GM23338 (cell line): ENCODE data around the gene MBNL1. TPM values are rescaled to one million over a fixed set of nuclear protein-coding genes. Genes with fewer than 3 reads are reported as not detected.

Experiments
- ATAC-seq: fragments of 200-7000 bp; cut with Tn5 transposase; 3 replicates; pipeline ENCODE4 v1.9.1; 2020
- DNase-seq: peaks from one replicate; pipeline ENCODE4 v3.0.0-alpha.2; 2015; ENCODE audit warnings: low spot score
- H2AFZ ChIP-seq: fragments of 200-600 bp; sonication (generic); 2 replicates; pipeline ENCODE4 v1.8.0; 2016; ENCODE audit warnings: antibody characterized with exemption, mild to moderate bottlenecking, moderate library complexity
- H3F3A ChIP-seq: fragments of 200-600 bp; sonication (generic); replicated peaks from 2 replicates; pipeline ENCODE4 v1.8.0; 2017; ENCODE audit warnings: antibody characterized with exemption, mixed run types, low read depth
- H3K27ac ChIP-seq: fragments of 200-600 bp; sonication (generic); 2 replicates; pipeline ENCODE4 v1.6.1; 2016; ENCODE audit warnings: low read depth
- H3K27me3 ChIP-seq: fragments of 200-600 bp; sonication (generic); 2 replicates; pipeline ENCODE4 v1.8.0; 2016; ENCODE audit warnings: mild to moderate bottlenecking, mixed run types, moderate library complexity; ENCODE audit not compliant: insufficient read depth
- H3K36me3 ChIP-seq: fragments of 200-600 bp; sonication (generic); 2 replicates; pipeline ENCODE4 v1.8.0; 2016; ENCODE audit warnings: mild to moderate bottlenecking; ENCODE audit not compliant: insufficient read depth
- H3K4me1 ChIP-seq: fragments of 200-600 bp; sonication (generic); 2 replicates; pipeline ENCODE4 v1.8.0; 2016; ENCODE audit warnings: mild to moderate bottlenecking, moderate library complexity; ENCODE audit not compliant: insufficient read depth
- H3K4me2 ChIP-seq: fragments of 200-600 bp; sonication (generic); 2 replicates; pipeline ENCODE4 v1.7.1; 2017; ENCODE audit warnings: mixed run types
- H3K4me3 ChIP-seq: fragments of 200-600 bp; sonication (generic); 2 replicates; pipeline ENCODE4 v1.6.1; 2016; ENCODE audit warnings: mixed run types
- H3K79me2 ChIP-seq: fragments of 200-600 bp; sonication (generic); replicated peaks from 2 replicates; pipeline ENCODE4 v1.8.0; 2017; ENCODE audit warnings: mild to moderate bottlenecking; ENCODE audit not compliant: insufficient read depth
- H3K9me2 ChIP-seq: fragments of 200-600 bp; sonication (generic); 2 replicates; pipeline ENCODE4 v1.8.0; 2017; ENCODE audit not compliant: insufficient read depth
- H4K20me1 ChIP-seq: fragments of 200-600 bp; sonication (generic); replicated peaks from 2 replicates; pipeline ENCODE4 v1.8.0; 2017; ENCODE audit warnings: mild to moderate bottlenecking; ENCODE audit not compliant: insufficient read depth
- H3K27ac Mint-ChIP-seq: 2 replicates; pipeline ENCODE4 v1.8.0; 2020; ENCODE audit warnings: inconsistent platforms, mild to moderate bottlenecking, moderate library complexity, mixed read lengths
- H3K27me3 Mint-ChIP-seq: 3 replicates; pipeline ENCODE4 v1.8.0; 2022; ENCODE audit warnings: low read depth, mild to moderate bottlenecking, moderate library complexity, mixed read lengths, inconsistent platforms; ENCODE audit not compliant: insufficient read depth, poor library complexity
- H3K36me3 Mint-ChIP-seq: 3 replicates; pipeline ENCODE4 v1.8.0; 2021; ENCODE audit warnings: low read depth, mild to moderate bottlenecking, inconsistent platforms, moderate library complexity, mixed read lengths
- H3K4me1 Mint-ChIP-seq: 3 replicates; pipeline ENCODE4 v1.8.0; 2020; ENCODE audit warnings: mild to moderate bottlenecking, inconsistent platforms, mixed read lengths
- H3K4me3 Mint-ChIP-seq: 3 replicates; pipeline ENCODE4 v1.8.0; 2021; ENCODE audit warnings: moderate library complexity, mild to moderate bottlenecking, inconsistent platforms, mixed read lengths
- H3K9me3 Mint-ChIP-seq: 3 replicates; pipeline ENCODE4 v1.8.0; 2020; ENCODE audit warnings: moderate library complexity, mild to moderate bottlenecking, inconsistent platforms, mixed read lengths
- CREB1 ChIP-seq: fragments of 250-450 bp; sonication (Bioruptor Pico); IDR thresholded peaks from 2 replicates; pipeline ENCODE4 v1.5.0; 2020; ENCODE audit warnings: low read depth, mild to moderate bottlenecking, moderate library complexity
- POLR2AphosphoS5 ChIP-seq: IDR thresholded peaks from 2 replicates; pipeline ENCODE4 v1.6.1; 2016; ENCODE audit warnings: antibody characterized with exemption, low read depth
- ZNF114 ChIP-seq: fragments of 250-450 bp; sonication (Bioruptor Pico); IDR thresholded peaks from 2 replicates; pipeline ENCODE4 v1.5.0; 2020; ENCODE audit warnings: mild to moderate bottlenecking, moderate library complexity
- long read RNA-seq: library from polyadenylated mRNA; unstranded; transcript quantifications from one replicate; pipeline ENCODE4 v2.0.0, GENCODE V29; 2020; ENCODE audit not compliant: unreplicated experiment
- polyA plus RNA-seq: library from polyadenylated mRNA; unstranded; fragments of >200 nt; fragmentation: Nextera tagmentation; extraction: Ambion mirVana; gene quantifications from 2 replicates; pipeline ENCODE4 v1.2.1, GENCODE V29; 2016
- total RNA-seq: library from RNA; depleted of rRNA; stranded (reverse); fragments of >200 nt; shearing (Covaris generic); gene quantifications from 2 replicates; pipeline ENCODE4 v1.2.3, GENCODE V29; 2014; rRNA removed
- TF ChIP-seq, protein P1 (sequence below): fragments of 250-450 bp; sonication (Bioruptor Pico); IDR thresholded peaks from 2 replicates; pipeline ENCODE4 v1.5.0; 2020; ENCODE audit warnings: mild to moderate bottlenecking, moderate library complexity

Gene MBNL1, protein sequence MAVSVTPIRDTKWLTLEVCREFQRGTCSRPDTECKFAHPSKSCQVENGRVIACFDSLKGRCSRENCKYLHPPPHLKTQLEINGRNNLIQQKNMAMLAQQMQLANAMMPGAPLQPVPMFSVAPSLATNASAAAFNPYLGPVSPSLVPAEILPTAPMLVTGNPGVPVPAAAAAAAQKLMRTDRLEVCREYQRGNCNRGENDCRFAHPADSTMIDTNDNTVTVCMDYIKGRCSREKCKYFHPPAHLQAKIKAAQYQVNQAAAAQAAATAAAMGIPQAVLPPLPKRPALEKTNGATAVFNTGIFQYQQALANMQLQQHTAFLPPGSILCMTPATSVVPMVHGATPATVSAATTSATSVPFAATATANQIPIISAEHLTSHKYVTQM
- total RNA-seq (15.7 and 23.2 TPM in 2 replicates), polyA plus RNA-seq (8.4 and 9.4 TPM in 2 replicates)
- long read RNA-seq, partial matches to known transcripts = 1 of 1 reads
- long read RNA-seq, other reads (novel, unspliced or antisense) = 0 of 1 reads

DNA sequence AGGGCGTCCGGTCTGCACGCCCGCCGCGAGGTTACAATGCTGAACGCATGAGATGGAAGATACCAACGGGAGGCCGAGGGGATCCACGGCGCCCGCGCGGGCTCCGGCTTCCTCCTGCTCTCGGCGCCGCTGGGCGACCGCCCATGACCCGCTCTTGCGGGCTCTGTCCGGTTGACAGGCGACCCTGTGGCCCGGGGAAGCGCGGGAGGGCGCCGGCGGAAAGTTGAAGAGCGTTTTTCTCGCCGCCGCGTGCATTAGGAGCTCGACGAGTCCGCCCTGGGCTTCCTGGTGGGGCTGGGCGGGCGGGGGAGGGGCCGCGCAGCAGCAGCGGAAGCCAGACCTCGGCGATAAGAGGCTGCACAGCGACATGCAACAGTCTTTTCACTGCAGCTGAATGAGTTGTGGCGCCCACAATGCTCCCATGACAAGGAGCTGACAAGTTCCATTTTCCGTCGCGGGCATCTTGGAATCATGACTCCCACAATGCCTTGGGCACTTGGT, at the start of gene MBNL1:
Gene MBNL1 (plus strand): TSS at position 375 of the 501 bp plus-strand sequence. CDS start 31,265 bp downstream, outside the sequence.
- peaks cover 42% of the 10 kb centered on the region for H3K79me2 ChIP-seq
- ATAC-seq = peak; percentile 65
- H3K4me3 Mint-ChIP-seq = peak within 1 kb of the TSS; percentile 91
- no peaks in the 10 kb centered on the region for H4K20me1 ChIP-seq
- peak; percentile 75 for DNase-seq
- peak within 1 kb of the TSS; percentile 91 for H3K27ac Mint-ChIP-seq
- no peaks in the 10 kb centered on the region for H3K36me3 ChIP-seq
- peaks cover 11% of the 10 kb centered on the region for H3K27me3 Mint-ChIP-seq
- H3K4me1 Mint-ChIP-seq = peaks cover 35% of the 10 kb centered on the region
- no peaks in the 10 kb centered on the region for H3K9me3 Mint-ChIP-seq
- H3K4me3 ChIP-seq = peak within 1 kb of the TSS; percentile 92
- peak within 1 kb of the TSS; percentile 27; the same call in 1 of the 2 replicates for H3K27ac ChIP-seq
- no peaks in the 10 kb centered on the region for H3F3A ChIP-seq
- TF ChIP-seq POLR2AphosphoS5 (peak; percentile 69), ZNF114 (CRISPR knock-in tag) (no peak), CREB1 (no peak)
- TF ChIP-seq, protein P1, sequence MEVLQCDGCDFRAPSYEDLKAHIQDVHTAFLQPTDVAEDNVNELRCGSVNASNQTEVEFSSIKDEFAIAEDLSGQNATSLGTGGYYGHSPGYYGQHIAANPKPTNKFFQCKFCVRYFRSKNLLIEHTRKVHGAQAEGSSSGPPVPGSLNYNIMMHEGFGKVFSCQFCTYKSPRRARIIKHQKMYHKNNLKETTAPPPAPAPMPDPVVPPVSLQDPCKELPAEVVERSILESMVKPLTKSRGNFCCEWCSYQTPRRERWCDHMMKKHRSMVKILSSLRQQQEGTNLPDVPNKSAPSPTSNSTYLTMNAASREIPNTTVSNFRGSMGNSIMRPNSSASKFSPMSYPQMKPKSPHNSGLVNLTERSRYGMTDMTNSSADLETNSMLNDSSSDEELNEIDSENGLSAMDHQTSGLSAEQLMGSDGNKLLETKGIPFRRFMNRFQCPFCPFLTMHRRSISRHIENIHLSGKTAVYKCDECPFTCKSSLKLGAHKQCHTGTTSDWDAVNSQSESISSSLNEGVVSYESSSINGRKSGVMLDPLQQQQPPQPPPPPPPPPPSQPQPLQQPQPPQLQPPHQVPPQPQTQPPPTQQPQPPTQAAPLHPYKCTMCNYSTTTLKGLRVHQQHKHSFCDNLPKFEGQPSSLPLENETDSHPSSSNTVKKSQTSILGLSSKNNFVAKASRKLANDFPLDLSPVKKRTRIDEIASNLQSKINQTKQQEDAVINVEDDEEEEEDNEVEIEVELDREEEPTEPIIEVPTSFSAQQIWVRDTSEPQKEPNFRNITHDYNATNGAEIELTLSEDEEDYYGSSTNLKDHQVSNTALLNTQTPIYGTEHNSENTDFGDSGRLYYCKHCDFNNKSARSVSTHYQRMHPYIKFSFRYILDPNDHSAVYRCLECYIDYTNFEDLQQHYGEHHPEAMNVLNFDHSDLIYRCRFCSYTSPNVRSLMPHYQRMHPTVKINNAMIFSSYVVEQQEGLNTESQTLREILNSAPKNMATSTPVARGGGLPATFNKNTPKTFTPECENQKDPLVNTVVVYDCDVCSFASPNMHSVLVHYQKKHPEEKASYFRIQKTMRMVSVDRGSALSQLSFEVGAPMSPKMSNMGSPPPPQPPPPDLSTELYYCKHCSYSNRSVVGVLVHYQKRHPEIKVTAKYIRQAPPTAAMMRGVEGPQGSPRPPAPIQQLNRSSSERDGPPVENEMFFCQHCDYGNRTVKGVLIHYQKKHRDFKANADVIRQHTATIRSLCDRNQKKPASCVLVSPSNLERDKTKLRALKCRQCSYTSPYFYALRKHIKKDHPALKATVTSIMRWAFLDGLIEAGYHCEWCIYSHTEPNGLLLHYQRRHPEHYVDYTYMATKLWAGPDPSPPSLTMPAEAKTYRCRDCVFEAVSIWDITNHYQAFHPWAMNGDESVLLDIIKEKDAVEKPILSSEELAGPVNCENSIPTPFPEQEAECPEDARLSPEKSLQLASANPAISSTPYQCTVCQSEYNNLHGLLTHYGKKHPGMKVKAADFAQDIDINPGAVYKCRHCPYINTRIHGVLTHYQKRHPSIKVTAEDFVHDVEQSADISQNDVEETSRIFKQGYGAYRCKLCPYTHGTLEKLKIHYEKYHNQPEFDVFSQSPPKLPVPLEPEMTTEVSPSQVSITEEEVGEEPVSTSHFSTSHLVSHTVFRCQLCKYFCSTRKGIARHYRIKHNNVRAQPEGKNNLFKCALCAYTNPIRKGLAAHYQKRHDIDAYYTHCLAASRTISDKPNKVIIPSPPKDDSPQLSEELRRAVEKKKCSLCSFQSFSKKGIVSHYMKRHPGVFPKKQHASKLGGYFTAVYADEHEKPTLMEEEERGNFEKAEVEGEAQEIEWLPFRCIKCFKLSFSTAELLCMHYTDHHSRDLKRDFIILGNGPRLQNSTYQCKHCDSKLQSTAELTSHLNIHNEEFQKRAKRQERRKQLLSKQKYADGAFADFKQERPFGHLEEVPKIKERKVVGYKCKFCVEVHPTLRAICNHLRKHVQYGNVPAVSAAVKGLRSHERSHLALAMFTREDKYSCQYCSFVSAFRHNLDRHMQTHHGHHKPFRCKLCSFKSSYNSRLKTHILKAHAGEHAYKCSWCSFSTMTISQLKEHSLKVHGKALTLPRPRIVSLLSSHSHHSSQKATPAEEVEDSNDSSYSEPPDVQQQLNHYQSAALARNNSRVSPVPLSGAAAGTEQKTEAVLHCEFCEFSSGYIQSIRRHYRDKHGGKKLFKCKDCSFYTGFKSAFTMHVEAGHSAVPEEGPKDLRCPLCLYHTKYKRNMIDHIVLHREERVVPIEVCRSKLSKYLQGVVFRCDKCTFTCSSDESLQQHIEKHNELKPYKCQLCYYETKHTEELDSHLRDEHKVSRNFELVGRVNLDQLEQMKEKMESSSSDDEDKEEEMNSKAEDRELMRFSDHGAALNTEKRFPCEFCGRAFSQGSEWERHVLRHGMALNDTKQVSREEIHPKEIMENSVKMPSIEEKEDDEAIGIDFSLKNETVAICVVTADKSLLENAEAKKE (CRISPR knock-in tag) = no peak
- no peaks in the 10 kb centered on the region for H3K36me3 Mint-ChIP-seq
- no peaks in the 10 kb centered on the region for H3K9me2 ChIP-seq
- peak within 1 kb of the TSS; percentile 96 for H2AFZ ChIP-seq
- H3K4me2 ChIP-seq = peak within 1 kb of the TSS; percentile 96
- peaks cover 31% of the 10 kb centered on the region for H3K4me1 ChIP-seq
- H3K27me3 ChIP-seq = peaks cover 17% of the 10 kb centered on the region
